Liver (tissue), 3 donors: ENCODE measurements around the gene TUBA4B.
A peak's percentile ranks its signal among the peaks of the same experiment; 100 is the strongest.

Source experiments
- ATF3 ChIP-seq: IDR thresholded peaks from 2 replicates; pipeline ENCODE4 v1.6.1; 2016; ENCODE audit warnings: antibody characterized with exemption
- CTCF ChIP-seq: fragments of 150-350 bp; IDR thresholded peaks from 2 replicates; pipeline ENCODE4 v1.5.1; 2017; ENCODE audit warnings: improper control_type of control experiment, low read depth, low read length; ENCODE audit not compliant: missing input control
- FOXA1 ChIP-seq: IDR thresholded peaks from 2 replicates; pipeline ENCODE4 v1.6.1; 2016; ENCODE audit warnings: antibody characterized with exemption
- GABPA ChIP-seq, 2 donors: IDR thresholded peaks in 1 of 2; conservative IDR thresholded peaks in 1 of 2; 2 replicates each; pipeline ENCODE4 v1.6.1; 2016; ENCODE audit warnings: antibody characterized with exemption in 2 of 2, mild to moderate bottlenecking in 1 of 2, moderate library complexity in 1 of 2
- MAX ChIP-seq: IDR thresholded peaks from 2 replicates; pipeline ENCODE4 v1.6.1; 2016; ENCODE audit warnings: antibody characterized with exemption
- RAD21 ChIP-seq, 2 donors: IDR thresholded peaks; 2 replicates each; pipeline ENCODE4 v1.6.1; 2016; ENCODE audit warnings: antibody characterized with exemption in 2 of 2, mild to moderate bottlenecking in 2 of 2
- REST ChIP-seq: IDR thresholded peaks from 2 replicates; pipeline ENCODE4 v1.6.1; 2016; ENCODE audit warnings: antibody characterized with exemption, mild to moderate bottlenecking
- RXRA ChIP-seq, 2 donors: IDR thresholded peaks; 2 replicates each; pipeline ENCODE4 v1.6.1; 2017 to 2018; ENCODE audit warnings: antibody characterized with exemption in 2 of 2, mild to moderate bottlenecking in 1 of 2
- SP1 ChIP-seq: IDR thresholded peaks from 2 replicates; pipeline ENCODE4 v1.6.1; 2018; ENCODE audit warnings: antibody characterized with exemption, mild to moderate bottlenecking
- TAF1 ChIP-seq: conservative IDR thresholded peaks from 2 replicates; pipeline ENCODE4 v1.6.1; 2016; ENCODE audit warnings: antibody characterized with exemption, mild to moderate bottlenecking
- YY1 ChIP-seq: IDR thresholded peaks from 2 replicates; pipeline ENCODE4 v1.6.1; 2016; ENCODE audit warnings: antibody characterized with exemption, mild to moderate bottlenecking
- ZBTB33 ChIP-seq: IDR thresholded peaks from 2 replicates; pipeline ENCODE4 v1.6.1; 2016; ENCODE audit warnings: antibody characterized with exemption
- donor health status: healthy.
- donor health status: healthy.

GRCh38 chr2:219218217-219218731 is 34.8 kb upstream of the TUBA4B start:
- TF ChIP-seq ZBTB33: no peak
- no peak for TF ChIP-seq CTCF
- TF ChIP-seq MAX: no peak
- TF ChIP-seq REST: no peak
- no peak for TF ChIP-seq SP1
- peak in 1 of 2 donors; percentile 2 for TF ChIP-seq RAD21 (IDR thresholded peaks at IDR 0.05)
- TF ChIP-seq GABPA (IDR thresholded peaks at IDR 0.05 in 1 of 2, conservative IDR thresholded peaks at IDR 0.05 in 1 of 2): no peak
- TF ChIP-seq FOXA1: no peak
- TF ChIP-seq TAF1: no peak
- no peak for TF ChIP-seq YY1
- no peak for TF ChIP-seq ATF3
- no peak for TF ChIP-seq RXRA (IDR thresholded peaks at IDR 0.05)
